HG03025 (cell line): ENCODE results near the gene REG3G.

Experiments used
- ATAC-seq: cut with Tn5 transposase; IDR thresholded peaks from one replicate; pipeline ENCODE4 v1.9.1; 2021; ENCODE audit warnings: mild to moderate bottlenecking, moderate library complexity; ENCODE audit not compliant: unreplicated experiment, low FRiP score

Gene REG3G

DNA sequence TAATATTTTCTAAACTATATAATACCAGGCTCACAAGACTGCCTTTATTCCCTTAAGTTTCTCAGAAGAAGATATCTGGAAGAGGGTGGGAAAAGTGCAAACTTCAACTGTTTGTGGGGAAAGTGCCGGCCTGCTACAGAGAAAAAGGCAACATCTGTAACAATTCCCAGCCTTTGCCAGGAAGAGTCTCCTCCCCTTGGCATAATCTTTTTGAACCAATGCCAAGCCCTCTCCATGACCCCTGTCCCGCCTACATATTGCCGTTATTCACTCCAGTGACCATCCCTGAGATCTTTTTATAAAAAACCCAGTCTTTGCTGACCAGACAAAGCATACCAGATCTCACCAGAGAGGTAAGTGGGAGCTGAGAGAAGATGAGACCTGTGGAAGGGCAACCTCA is at the start of gene REG3G:
Gene REG3G, plus strand, starts transcription at position 282 of the 400 bp plus-strand sequence. CDS start 392 bp downstream, outside the sequence.
- ATAC-seq = no peak

DNA sequence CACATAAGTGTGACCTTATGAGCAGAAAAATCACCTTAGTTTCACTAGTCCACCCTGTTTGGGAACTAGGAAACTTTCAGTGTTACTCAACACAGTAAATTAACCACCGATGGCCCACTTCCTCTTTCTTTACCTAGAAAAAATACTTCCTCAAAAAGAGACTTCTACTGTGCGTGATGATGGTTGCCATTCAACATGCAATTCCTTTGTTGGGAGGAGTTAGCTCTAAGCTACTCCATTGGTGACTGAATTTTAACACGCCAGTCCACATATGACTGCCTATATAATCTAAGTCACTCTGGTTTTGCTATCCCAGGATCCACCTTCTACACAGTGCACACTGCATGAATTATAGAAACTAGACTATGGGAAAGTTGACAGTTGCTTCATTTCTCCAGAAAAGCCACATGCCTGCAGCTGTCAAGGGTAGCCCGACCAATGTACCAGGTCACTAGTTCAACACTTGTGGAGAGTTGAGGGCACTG is 47.8 kb upstream of the REG3G start:
- ATAC-seq = peak; percentile 99

DNA sequence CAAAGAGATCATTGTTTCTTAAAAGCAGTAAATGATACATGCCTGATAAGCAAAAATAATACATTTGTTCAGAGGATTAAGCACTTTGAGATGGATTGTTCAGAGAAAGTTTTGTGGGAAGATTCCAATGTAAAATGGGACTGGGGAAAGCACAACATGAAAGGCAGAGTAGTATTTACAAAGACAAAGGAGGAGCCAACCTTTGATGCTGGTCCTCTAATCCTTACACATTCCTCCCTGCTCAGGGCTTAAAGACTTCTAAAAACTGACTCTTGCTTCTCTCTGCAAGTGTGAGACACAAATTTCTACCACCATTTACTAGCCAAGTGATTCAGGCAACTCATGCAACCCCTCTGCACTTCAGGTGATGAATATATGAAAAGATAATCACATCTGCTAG is 47.2 kb upstream of the REG3G start:
- ATAC-seq = no peak

DNA sequence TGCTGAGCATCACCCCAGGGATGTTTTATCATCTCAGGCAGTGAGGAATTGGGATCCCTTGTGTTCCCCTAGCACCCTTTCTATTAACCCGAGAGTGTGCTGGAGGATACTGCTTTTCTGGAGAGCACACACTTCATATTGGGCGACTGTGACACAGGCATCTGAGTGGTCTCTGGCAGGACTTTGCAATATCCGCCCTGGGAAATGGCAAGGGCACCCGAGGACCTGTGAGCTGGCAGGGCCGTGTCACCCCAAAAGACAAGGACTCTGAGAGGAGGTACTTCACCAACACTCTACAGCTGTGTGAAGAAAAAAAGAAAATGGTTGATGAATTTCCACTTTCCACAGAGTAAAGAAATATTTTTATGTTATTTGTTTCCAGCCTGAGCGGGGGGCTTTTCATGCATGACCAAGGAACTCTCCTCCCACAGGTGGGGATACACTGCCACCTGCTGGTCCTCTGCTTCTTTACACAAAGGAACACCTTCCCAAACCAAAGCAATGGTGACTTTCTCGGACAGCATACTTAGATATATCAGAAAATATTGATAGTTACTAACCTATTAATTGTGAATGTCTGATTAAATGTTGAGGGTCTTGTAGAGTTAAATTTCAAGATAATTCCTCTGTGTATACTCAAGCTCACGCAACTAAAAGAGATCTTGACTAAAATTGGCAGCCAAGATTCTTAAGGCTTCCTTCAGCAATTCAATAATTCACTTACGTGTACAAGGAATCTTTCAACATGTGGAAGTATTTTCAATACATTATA is 45.9 kb upstream of the REG3G start:
- ATAC-seq = no peak

DNA sequence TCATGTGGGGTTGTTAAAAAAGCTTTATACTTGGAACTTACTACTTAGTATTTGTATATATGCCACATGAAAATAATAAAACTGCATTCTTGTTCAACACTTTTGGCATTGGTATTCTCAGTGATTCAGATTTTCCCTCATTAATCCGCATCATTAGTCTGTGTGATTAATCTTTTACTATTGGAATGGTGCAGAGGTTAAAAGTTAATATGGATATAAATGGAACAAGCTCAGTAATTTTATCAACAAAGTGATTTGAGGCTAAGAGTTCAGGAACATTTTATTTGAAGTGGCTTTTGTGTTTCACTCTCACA is 45.4 kb upstream of the REG3G start:
- no peak for ATAC-seq

DNA sequence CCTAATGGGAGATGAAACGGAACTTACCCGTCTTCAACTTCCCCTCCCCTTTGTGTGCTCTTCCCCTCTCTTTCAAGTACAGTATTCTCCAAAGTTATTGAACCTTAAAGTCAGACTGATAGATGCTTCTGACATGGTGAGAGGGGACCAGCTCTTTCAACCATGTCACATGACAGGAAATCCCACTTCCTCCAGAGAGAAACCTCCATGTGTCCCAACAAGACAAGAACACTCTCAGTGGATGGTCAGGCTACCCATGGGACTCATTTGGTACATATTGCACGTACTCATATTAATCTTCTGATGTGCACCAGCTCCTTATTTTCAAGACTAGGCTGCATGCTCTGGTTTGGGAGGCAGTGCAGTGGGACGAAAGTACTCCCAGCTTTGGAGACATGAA is 44.6 kb upstream of the REG3G start:
- ATAC-seq = no peak

DNA sequence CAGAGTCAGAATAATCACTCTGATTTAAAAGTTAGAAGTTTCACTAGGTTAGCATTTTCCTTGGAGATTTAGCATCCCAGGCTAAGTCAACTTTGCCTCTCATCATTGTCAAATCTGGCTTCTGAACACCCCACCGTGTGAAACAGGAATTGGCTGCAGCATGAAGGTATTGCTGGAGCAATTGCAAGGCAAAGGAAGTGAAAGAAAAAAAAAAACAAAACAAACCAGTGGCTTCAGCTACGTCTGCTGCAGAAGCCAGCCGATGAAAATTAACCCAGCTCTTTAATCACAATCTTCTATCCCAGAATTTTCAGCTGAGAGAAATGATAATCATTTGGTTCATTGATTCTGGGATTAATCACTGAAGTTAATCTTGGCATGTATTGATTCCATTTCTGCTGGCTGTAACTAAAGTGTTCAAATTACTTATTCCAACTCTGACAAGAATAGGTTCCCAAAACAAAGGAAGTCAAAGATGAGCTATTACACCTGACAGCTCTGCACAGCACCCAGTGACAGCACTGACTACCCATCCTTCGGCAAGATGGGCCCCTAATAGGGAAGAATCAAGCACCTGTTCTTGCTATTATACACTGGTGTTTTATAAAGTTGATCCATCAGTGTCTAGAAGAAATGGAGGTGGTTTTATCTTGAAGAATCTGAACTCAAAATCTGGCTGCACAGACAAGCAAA is 42.7 kb upstream of the REG3G start:
- no peak for ATAC-seq

DNA sequence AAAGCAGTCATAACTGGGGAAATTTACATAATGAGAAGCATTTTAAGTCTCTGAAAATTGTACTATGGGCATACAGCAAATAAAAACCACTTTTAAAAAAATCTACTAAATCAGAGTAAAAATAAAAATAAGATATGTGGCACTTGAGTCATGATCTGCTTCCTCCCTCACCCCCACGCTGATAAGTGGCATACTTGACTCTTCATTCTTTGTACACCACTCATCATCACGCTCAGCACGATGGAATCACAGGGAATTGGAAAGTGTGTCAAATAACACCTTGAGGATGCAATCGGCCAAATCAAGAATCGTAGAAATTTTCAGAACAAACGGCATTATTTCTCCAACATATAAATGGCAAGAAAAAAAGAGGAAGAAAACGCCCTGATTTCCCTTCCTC is 41.1 kb upstream of the REG3G start:
- ATAC-seq = no peak

DNA sequence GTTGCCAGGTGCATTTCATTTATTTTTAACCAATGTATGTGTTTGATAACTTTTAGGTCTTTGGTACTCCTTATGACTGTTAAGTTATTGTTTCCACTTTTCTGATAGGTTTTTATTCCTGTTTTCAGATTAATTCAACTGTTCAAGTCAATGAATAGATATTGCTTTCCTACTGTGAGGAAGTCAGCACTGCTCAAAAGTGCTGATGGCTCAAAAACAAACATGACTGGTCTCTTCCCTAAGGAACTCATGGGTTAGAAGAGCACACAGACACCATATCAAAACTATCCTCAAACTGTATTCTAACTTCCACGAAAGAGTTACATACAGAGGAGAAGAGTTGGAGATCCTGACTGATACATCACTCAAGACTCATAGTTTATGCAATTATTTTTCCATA is 39.9 kb upstream of the REG3G start:
- ATAC-seq = no peak

DNA sequence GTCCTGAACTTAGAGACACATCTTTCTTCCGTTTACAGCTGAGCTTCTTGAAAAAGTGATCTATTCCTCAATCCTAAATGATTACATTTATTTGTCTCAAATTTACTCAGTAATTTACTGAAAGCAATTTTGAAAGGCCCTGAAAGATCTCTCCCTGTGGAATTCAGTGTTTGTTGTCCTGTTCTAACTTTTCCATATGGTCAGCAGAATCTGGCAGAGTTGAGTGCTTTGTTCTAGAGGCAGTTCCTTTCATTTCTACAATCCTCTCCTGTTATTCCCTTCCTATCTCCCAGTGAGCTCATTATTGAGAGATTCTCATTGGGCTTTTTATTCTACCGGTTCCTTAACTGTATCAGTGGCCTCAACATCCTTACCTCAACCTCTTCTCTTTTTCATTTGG is 36.5 kb upstream of the REG3G start:
- no peak for ATAC-seq

DNA sequence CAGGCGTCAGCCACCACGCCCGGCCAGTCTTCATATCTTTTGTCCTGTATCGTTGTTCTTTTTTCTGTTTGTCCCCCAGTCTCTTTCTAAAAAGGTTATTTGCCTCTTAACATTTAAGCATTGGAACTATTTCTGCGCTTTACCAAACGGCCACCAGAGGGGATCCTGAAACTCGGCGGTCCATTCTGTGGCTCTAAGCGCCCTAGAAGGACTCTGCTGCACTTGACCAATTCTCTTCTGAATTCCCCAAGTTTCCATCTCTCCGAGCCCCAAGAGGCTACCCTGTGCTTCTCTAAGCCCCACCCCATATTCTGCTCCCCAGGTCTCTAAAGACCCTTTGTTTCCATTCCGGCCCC is 33.1 kb upstream of the REG3G start:
- ATAC-seq = no peak

DNA sequence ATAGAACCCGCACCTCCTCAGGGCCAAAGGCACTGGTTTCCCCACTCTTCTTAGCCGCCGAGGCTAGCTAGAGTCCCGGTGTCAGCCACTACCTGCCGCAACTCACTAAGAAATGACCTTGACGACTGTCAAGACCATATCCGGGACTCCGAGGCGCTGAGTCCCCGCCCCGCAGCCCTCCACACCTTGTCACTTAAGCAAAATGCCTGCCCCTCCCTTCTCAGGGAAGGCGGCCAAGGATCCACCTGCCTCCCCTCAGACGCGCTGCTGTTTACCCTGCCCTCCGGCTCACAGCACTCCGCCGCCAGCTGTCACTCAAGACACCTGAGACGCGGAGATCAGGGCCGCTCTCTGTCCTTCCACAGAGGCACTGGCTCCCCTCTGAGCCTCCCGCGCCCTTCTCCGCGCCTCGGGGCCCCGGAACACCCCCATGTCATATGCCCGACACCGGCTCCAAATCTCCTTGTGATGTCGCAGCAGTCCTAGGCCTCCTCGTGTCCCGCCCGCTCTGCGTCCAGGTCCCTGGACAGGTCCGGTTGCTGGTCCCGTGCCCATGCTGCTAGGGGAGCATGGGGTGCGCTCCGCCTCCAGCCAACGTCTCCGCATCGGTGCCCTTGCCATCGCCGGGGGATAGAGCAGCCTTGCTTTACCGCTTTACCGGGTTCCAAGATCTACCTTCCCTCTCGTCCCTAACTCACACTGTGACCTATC is 32.5 kb upstream of the REG3G start:
- ATAC-seq = no peak

DNA sequence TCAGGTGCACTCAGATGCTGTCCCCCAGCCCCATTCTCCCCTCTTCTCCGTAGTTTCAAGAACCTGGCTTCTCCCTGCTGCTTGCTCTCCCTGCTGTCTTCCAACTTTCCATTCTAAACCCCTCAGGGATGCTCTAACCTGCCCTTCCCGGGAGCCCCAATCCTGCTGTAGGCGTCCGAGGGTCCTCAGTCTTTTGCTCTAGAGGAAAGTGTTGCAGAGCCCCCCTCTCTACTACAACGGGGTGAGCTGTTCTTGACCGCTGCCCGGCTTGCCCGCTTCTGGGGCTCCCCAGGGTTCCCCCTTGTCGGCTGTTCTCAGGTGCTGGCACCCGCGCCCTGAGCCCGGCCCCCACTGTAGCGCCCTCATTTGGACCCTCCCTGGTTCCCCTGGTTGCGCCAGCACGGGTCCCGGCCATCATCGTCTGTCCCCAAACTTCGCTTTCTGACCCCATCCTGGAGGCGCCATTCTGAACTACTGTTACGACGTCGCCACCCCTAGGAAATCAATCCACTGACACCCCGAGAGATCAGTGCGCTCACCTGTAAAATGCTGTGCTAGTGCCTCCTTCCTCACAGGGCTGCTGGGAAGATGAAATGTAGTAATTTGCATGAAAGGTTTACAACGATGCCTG is 31.9 kb upstream of the REG3G start:
- ATAC-seq = no peak

DNA sequence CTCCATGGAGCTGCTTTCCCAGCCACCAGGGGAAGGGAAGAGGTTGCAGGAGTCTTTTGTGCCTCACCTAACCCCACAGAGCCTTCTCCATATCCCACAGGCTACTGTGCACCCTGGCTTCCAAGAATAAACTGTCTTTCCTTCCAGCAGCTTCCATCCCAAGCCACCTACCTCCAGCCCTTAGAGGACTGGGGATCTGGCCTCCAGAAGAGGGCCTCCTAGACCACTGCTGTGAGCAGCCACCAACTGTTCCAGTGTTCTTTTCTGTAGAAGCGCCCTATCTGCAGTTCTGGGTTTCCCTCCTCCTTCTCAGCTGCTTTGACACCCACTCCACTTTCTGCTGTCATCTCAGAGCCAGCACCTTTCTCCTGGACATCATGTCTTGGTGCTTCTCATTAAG is 30.7 kb upstream of the REG3G start:
- ATAC-seq = no peak

DNA sequence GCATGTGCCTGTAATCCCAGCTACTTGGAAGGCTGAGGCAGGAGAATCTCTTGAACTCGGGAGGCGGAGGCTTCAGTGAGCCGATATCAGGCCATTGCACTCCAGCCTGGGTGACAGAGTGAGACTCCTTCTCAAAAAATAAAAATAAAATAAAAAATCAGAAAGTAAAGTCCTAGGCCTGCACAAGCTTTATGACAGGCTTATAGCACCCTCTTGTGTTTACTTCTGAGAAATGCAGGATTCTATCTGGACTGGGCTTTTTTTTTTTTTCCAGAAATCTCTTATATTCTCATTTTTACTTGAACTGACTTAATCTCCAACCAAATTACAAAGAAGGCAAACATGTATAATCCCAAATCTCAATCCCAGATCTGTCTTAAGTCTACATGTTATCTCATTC is 26.1 kb upstream of the REG3G start:
- ATAC-seq = no peak

DNA sequence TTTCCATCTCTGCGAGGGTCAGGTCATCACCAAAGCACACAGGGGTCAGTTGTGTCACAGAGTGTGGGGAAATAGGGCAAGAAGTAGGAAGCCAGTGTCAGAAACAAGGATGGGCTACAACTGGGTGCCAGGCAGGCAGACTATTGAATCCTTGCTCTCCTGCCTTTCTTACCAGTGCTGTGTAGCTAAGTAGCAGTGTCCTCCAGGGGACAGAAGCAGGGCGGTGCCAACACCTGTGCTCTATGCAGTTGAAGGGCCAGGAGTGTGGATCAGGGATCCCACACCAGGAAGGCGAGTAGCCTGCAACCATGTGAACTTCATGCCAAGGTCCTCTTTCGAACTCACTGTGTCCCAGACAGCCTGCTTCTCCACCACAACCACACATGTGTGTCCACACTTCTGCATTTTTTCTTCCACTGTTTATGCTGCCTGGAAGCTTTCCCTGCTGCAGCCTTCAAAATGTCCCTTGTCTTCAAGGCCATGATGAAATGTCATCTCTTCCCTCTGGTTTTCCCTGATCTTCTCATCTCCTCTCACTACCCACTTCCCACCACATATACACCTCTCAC is 25.4 kb upstream of the REG3G start:
- no peak for ATAC-seq

DNA sequence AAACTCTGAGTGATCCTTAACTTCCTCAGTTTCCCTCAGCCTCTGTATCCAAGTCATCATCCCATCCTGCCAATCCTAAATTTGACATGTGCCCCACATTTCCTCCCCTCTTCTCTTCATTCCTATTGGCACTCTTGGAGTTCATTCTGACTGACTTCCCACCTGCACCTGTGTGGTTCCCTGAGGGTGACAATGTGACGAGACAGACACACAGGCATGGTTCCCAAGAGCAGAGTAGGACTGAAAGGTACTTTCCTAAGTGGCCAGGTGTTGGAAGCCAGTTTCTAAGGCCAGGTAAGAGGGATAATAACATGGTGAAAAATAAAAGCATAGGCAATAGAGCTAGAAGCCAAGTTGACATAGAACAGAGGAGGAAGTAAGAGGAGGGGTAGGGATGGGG is 24.2 kb upstream of the REG3G start:
- ATAC-seq = no peak

DNA sequence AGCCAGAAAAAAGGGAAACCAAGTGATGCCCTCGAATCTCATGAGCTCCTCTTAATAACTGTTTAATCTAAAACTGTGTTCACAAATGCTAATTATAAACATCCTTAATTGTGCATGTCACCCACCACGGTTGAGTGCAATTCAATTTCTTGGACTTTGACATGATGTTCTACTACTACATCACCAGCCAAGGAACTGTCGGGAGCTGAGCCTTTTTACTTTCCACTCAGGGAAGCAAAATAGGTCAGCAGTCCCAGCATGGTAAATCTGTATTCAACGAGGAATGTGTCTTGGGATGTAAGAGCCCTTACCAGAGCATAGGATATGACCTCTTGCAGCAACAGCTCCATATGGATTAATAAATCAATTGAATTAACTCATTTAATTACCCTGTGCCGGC is 20.8 kb upstream of the REG3G start:
- no peak for ATAC-seq

DNA sequence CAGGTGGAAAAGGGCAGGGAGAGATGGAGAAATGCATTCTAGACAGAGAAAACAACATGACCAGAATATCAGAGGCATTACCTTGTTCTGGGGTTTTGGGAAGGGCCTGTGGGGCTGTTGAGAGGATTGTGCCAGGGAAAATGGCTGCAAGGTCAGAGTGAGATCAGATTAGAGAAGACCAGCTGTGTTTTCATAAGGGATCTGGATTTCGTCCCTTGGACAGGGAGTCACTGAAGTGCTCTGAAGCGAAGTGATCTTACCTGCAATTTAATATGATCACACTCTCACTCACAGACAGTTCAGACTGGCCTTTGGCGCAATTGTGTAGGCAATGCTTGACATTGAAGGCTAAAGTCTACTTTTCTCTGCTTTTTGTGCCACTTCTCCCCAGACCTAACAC is 20.3 kb upstream of the REG3G start:
- ATAC-seq = no peak

DNA sequence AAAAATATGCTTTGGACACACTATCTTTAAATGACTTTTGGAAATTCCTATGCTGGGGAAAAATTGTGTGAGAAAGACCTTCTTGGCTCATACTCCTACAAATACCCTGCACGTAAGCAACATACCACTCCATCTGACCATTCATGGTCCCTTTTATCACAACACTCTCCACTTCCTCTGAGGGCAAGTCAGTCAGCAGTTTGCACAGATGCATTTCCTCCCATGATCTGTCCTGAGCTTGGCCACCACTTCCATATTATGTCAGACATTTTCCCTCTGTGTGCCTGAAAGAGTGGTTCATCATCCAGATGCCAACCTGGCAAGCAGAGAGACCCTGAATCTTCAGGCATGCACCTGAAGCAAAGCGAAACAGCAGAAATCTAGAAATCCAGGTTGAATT is 16.1 kb upstream of the REG3G start:
- ATAC-seq = no peak

DNA sequence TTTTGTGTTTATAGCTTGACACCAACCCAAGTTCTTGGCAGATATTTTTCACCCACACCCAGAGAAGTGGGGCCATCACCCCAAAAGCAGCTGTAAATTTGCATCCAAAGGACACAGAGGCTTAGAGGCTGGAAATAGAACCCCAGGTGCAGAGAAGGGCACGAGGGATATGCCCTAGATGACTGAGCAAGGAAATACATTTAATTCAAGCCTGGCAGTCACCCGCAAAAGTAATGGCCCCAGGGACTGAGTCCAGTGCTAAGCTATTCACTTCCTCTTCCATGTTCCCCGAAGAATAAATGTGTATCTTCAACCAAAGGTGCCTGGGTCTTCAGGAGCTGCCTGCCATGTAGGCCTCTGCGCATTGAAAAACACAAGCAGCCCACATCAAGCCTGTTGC is 14.0 kb upstream of the REG3G start:
- no peak for ATAC-seq
